Panc1 (cell line): ENCODE results near the gene SCAP. TPM values are rescaled to one million over a fixed set of nuclear protein-coding genes. Genes with fewer than 3 reads are reported as not detected.

Experiments
- ATAC-seq: fragments of 200-7000 bp; cut with Tn5 transposase; 2 replicates; pipeline ENCODE4 v1.9.1; 2020; ENCODE audit warnings: mild to moderate bottlenecking, moderate library complexity
- BruUV-seq: library from RNA; stranded (reverse); fragments of 400-500 nt; replicated peaks from 2 replicates; lab custom pipeline; 2021; lab: Mats Ljungman, UMichigan
- CTCF ChIA-PET: fragments of 300-600 bp; sonication (Branson Sonifier 250); formaldehyde crosslinking; loops from one replicate; lab custom pipeline; 2022; ENCODE audit warnings: antibody characterized with exemption; lab: Charles Lee
- POLR2A ChIA-PET: fragments of 300-600 bp; sonication (Branson Sonifier 250); formaldehyde crosslinking; loops from one replicate; lab custom pipeline; 2022; ENCODE audit warnings: antibody characterized with exemption; lab: Charles Lee
- DNase-seq: peaks from one replicate; pipeline ENCODE4 v3.0.0-alpha.2; 2010; ENCODE audit warnings: low read depth, low spot score
- H3K27ac ChIP-seq: 2 replicates; pipeline ENCODE4 v1.5.1; 2011; ENCODE audit warnings: mild to moderate bottlenecking, low read length, inconsistent platforms
- H3K27me3 ChIP-seq: fragments of 200-500 bp; sonication (Bioruptor generic); 2 replicates; pipeline ENCODE4 v1.6.0; 2014; ENCODE audit warnings: low read length, inconsistent platforms; ENCODE audit not compliant: control insufficient read depth, insufficient read depth
- H3K36me3 ChIP-seq: fragments of 200-500 bp; sonication (Bioruptor generic); 2 replicates; pipeline ENCODE4 v1.5.1; 2014; ENCODE audit warnings: inconsistent platforms, mild to moderate bottlenecking, low read length, moderate library complexity; ENCODE audit not compliant: control insufficient read depth, insufficient read depth
- H3K4me1 ChIP-seq: 2 replicates; pipeline ENCODE4 v1.5.1; 2011; ENCODE audit warnings: inconsistent platforms, mild to moderate bottlenecking, low read length, moderate library complexity; ENCODE audit not compliant: control insufficient read depth, insufficient read depth
- H3K4me3 ChIP-seq, 2 experiments: 2 replicates each; pipeline ENCODE4 v1.5.1; 2011 to 2012; ENCODE audit warnings: low read depth in 2 of 2, low read length in 2 of 2, mild to moderate bottlenecking in 2 of 2, inconsistent platforms in 1 of 2, moderate library complexity in 1 of 2
- H3K9me3 ChIP-seq: fragments of 200-500 bp; sonication (Bioruptor generic); 2 replicates; pipeline ENCODE4 v1.5.1; 2014; ENCODE audit warnings: low read depth, mild to moderate bottlenecking, inconsistent platforms, low read length, moderate library complexity; ENCODE audit not compliant: control insufficient read depth, insufficient read depth
- CTCF ChIP-seq: fragments of 450-650 bp; IDR thresholded peaks from 2 replicates; pipeline ENCODE4 v1.5.1; 2017; ENCODE audit warnings: mild to moderate bottlenecking
- POLR2AphosphoS5 ChIP-seq: IDR thresholded peaks from 2 replicates; pipeline ENCODE4 v1.6.1; 2012; ENCODE audit warnings: mild to moderate bottlenecking, low read depth, low read length, moderate library complexity
- REST ChIP-seq, 2 experiments: IDR thresholded peaks; 2 replicates each; pipeline ENCODE4 v1.6.1; 2011 to 2012; ENCODE audit warnings: low read depth in 2 of 2, control low read depth in 1 of 2, low read length in 1 of 2, mild to moderate bottlenecking in 1 of 2, moderate library complexity in 1 of 2; ENCODE audit not compliant: insufficient read depth in 1 of 2
- SIN3A ChIP-seq: IDR thresholded peaks from 2 replicates; pipeline ENCODE4 v1.6.1; 2012; ENCODE audit warnings: low read depth, mild to moderate bottlenecking, low read length, moderate library complexity, borderline replicate concordance; ENCODE audit not compliant: insufficient read depth
- TCF7L2 ChIP-seq: IDR thresholded peaks from 2 replicates; pipeline ENCODE4 v1.6.1; 2011; ENCODE audit warnings: mild to moderate bottlenecking, low read depth, low read length, inconsistent platforms
- in situ Hi-C: cut with HindIII; loops from 2 replicates; pipeline ENCODE4 v1.10.0; 2016; ENCODE audit warnings: low sequenced_read_pairs, low pct_unique_long_range_greater_than_20kb
- intact Hi-C: fragments of 100-400 bp; cut with micrococcal nuclease; formaldehyde crosslinking; loops from one replicate; pipeline ENCODE4 v1.10.0; 2022; ENCODE audit not compliant: unreplicated experiment
- total RNA-seq: library from RNA; stranded (reverse); gene quantifications from one replicate; pipeline ENCODE4 v1.2.1, GENCODE V29; 2021; ENCODE audit not compliant: unreplicated experiment

The SCAP gene
- total RNA-seq, 1 experiment from 2014 or later: 49.7 TPM

DNA sequence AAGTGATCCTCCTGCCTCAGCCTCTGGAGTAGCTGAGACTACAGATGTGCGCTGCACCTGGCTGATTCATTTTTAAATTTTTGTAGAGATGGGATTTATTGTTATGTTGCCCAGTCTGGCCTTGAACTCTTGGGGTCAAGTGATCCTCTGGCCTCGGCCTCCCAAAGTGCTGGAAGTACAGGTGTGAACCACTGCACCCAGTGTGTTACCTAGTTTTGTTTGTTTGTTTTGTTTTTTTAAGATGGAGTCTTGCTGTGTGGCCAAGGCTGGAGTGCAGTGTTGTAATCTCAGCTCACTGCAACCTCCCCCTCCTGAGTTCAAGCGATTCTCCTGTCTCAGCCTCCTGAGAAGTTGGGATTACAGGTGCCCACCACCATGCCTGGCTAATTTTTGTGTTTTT lies 82.8 kb downstream of the SCAP start:
- H3K4me3 ChIP-seq: no peak overlapping the region
- TF ChIP-seq SIN3A: no peak
- TF ChIP-seq CTCF: no peak
- no peak for TF ChIP-seq TCF7L2
- no peak for TF ChIP-seq POLR2AphosphoS5
- TF ChIP-seq REST (IDR thresholded peaks at IDR 0.05; ENCODE audit: insufficient read depth in 1 of 2, low read depth in 2 of 2, low read length in 1 of 2): no peak
- H3K9me3 ChIP-seq: no peaks in the 10 kb centered on the region
- ChIA-PET POLR2A (no interaction called here), CTCF (no interaction called here)
- ATAC-seq: no peak
- BruUV-seq: no TSS peak
- in situ Hi-C loops: no loop called here
- intact Hi-C loops: no loop called here
- no peak for DNase-seq
- H3K4me1 ChIP-seq: peaks cover 5% of the 10 kb centered on the region; the same call in 1 of the 2 replicates
- no peaks in the 10 kb centered on the region for H3K36me3 ChIP-seq
- no peak overlapping the region for H3K27ac ChIP-seq
- H3K27me3 ChIP-seq: no peaks in the 10 kb centered on the region

- intact Hi-C loops (no loop called here), in situ Hi-C loops (no loop called here)
- ATAC-seq: no peak
- H3K27me3 ChIP-seq: no peaks in the 10 kb centered on the region
- BruUV-seq: no TSS peak
- no peak for TF ChIP-seq SIN3A
- TF ChIP-seq REST (IDR thresholded peaks at IDR 0.05; ENCODE audit: insufficient read depth in 1 of 2, low read depth in 2 of 2, low read length in 1 of 2): no peak
- no peak for TF ChIP-seq TCF7L2
- no peak for TF ChIP-seq CTCF
- no peak for TF ChIP-seq POLR2AphosphoS5
- POLR2A ChIA-PET: no interaction called here
- no peak overlapping the region for H3K27ac ChIP-seq
- no peaks in the 10 kb centered on the region; the same call in 1 of the 2 replicates for H3K36me3 ChIP-seq
- H3K9me3 ChIP-seq: no peaks in the 10 kb centered on the region
- no peak for DNase-seq
- CTCF ChIA-PET: no interaction called here
- no peak overlapping the region for H3K4me3 ChIP-seq
- H3K4me1 ChIP-seq: peaks cover 3% of the 10 kb centered on the region; the same call in 1 of the 2 replicates
Observed at GRCh38 chr3:47385796-47386195, 89.9 kb downstream of the SCAP start.
